Prostate gland (tissue), 2 donors: ENCODE results near the gene CPM.

ENCODE experiments used
- POLR2A ChIP-seq: fragments of 450-650 bp; IDR thresholded peaks from one replicate; pipeline ENCODE4 v1.6.1; 2016; ENCODE audit warnings: antibody characterized with exemption, mild to moderate bottlenecking
- POLR2AphosphoS5 ChIP-seq: sonication (generic); formaldehyde crosslinking; IDR thresholded peaks from one replicate; pipeline ENCODE4 v1.6.1; 2017; ENCODE audit warnings: antibody characterized with exemption
- TF ChIP-seq, protein P1 (sequence below), 4 experiments: fragments of 200-600 bp in 2 of 4; fragments of 450-650 bp in 2 of 4; sonication (generic) in 2 of 4; IDR thresholded peaks; 1 replicate in 3 of 4; 2 replicates in 1 of 4; pipeline ENCODE4 v1.5.1; 2016 to 2019; ENCODE audit warnings: antibody characterized with exemption in 4 of 4, mild to moderate bottlenecking in 2 of 4, moderate library complexity in 2 of 4

DNA sequence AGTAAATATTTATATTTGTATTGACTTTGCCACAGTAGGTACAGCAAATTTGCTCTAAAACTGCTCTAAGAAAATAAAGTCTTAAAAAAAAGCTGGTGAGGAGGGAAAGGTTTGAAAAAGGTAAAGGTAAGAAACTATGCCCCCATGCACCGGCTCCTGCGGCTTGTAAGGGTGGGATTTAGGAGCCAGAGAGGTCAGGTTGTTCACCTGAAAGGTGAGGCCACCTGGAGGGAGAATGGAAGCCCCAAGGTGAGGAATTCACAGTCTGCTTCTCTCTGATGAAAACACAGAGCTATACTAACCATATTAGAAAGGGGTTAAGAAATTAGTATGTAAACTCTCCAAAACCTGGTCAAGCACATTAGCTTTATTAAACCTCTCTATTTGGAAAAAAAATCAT, 31.8 kb downstream of the CPM start:
- TF ChIP-seq, protein P1, sequence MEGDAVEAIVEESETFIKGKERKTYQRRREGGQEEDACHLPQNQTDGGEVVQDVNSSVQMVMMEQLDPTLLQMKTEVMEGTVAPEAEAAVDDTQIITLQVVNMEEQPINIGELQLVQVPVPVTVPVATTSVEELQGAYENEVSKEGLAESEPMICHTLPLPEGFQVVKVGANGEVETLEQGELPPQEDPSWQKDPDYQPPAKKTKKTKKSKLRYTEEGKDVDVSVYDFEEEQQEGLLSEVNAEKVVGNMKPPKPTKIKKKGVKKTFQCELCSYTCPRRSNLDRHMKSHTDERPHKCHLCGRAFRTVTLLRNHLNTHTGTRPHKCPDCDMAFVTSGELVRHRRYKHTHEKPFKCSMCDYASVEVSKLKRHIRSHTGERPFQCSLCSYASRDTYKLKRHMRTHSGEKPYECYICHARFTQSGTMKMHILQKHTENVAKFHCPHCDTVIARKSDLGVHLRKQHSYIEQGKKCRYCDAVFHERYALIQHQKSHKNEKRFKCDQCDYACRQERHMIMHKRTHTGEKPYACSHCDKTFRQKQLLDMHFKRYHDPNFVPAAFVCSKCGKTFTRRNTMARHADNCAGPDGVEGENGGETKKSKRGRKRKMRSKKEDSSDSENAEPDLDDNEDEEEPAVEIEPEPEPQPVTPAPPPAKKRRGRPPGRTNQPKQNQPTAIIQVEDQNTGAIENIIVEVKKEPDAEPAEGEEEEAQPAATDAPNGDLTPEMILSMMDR (IDR thresholded peaks at IDR 0.05): no peak
- no peak for TF ChIP-seq POLR2AphosphoS5
- no peak for TF ChIP-seq POLR2A
